ENCODE data around the gene SPDYA.

The SPDYA gene

GRCh38 chr2:28810384-28811285 lies at the start of gene SPDYA:
SPDYA (plus strand) TSS chr2:28810834; CDS start chr2:28816015, 5,181 bp downstream.
- TF ChIP-seq, protein P1, sequence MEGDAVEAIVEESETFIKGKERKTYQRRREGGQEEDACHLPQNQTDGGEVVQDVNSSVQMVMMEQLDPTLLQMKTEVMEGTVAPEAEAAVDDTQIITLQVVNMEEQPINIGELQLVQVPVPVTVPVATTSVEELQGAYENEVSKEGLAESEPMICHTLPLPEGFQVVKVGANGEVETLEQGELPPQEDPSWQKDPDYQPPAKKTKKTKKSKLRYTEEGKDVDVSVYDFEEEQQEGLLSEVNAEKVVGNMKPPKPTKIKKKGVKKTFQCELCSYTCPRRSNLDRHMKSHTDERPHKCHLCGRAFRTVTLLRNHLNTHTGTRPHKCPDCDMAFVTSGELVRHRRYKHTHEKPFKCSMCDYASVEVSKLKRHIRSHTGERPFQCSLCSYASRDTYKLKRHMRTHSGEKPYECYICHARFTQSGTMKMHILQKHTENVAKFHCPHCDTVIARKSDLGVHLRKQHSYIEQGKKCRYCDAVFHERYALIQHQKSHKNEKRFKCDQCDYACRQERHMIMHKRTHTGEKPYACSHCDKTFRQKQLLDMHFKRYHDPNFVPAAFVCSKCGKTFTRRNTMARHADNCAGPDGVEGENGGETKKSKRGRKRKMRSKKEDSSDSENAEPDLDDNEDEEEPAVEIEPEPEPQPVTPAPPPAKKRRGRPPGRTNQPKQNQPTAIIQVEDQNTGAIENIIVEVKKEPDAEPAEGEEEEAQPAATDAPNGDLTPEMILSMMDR (IDR thresholded peaks at IDR 0.05; ENCODE audit: low read depth, low read length) = no peak

GRCh38 chr2:28761420-28761819 lies 49.2 kb upstream of the SPDYA start:
- no peak for DNase-seq
- no peak overlapping the region for H3K27ac ChIP-seq
- no peak overlapping the region for H3K4me3 ChIP-seq (ENCODE audit: low read depth, low read length)
- H3K9me3 ChIP-seq (ENCODE audit: severe bottlenecking) = no peaks in the 10 kb centered on the region
- H3K36me3 ChIP-seq = peaks cover 29% of the 10 kb centered on the region
- no peaks in the 10 kb centered on the region for H3K27me3 ChIP-seq (ENCODE audit: insufficient read depth, low read depth, severe bottlenecking)
- TF ChIP-seq, protein P1 (IDR thresholded peaks at IDR 0.05; ENCODE audit: low read depth, low read length) = no peak

More at GRCh38 chr2:28810384-28811285, at the start of gene SPDYA:
- no peak within 1 kb of the TSS for H3K4me3 ChIP-seq (ENCODE audit: low read depth, low read length)
- H3K36me3 ChIP-seq = peaks cover 10% of the 10 kb centered on the region
- H3K27me3 ChIP-seq (ENCODE audit: insufficient read depth, low read depth, severe bottlenecking) = no peaks in the 10 kb centered on the region
- DNase-seq = no peak
- no peaks in the 10 kb centered on the region for H3K9me3 ChIP-seq (ENCODE audit: severe bottlenecking)
- no peak within 1 kb of the TSS for H3K27ac ChIP-seq

DNA sequence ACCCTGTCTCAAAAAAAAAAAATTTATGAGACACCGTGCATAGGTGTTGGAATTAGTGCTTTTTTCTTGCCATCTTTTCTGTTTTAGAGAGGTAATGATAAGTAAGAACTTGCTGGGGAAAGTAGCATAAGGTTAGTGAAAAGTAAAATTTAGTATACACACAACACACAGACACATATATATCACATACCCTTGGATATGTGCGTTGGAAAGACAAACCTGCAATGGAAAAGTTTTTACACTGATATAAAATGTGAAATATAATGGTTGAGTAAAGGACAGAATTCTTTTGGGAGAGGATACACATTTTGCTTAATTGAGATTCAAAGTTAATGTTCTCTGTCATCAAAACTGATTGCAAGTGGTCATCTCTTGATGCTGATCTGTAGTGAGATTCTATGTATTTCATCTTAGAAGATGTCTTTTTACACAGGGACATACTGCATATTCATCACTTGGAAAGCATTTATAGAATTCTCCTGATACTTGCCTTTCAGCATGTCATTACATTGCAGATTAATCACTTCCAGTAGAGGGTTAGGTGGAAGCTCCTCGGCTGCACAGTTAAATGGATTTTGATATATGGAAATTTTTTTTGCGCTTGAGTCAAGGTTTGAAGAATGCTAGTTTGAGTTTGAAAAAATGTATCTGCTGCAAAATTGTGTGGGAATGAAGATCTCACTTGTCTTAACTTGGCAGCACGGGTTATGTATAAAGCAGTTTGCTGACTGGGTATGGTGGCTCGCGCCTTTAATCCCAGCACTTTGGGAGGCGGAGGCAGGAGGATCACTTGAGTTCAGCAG lies 45.5 kb upstream of the SPDYA start:
- no peaks in the 10 kb centered on the region for H3K9me3 ChIP-seq (ENCODE audit: severe bottlenecking)
- H3K27ac ChIP-seq = no peak overlapping the region
- H3K4me3 ChIP-seq (ENCODE audit: low read depth, low read length) = no peak overlapping the region
- H3K27me3 ChIP-seq (ENCODE audit: insufficient read depth, low read depth, severe bottlenecking) = no peaks in the 10 kb centered on the region
- TF ChIP-seq, protein P1 (IDR thresholded peaks at IDR 0.05; ENCODE audit: low read depth, low read length) = no peak
- H3K36me3 ChIP-seq = peaks cover 24% of the 10 kb centered on the region
- no peak for DNase-seq

GRCh38 chr2:28766070-28766469 lies 44.6 kb upstream of the SPDYA start:
- DNase-seq = no peak
- TF ChIP-seq, protein P1 (IDR thresholded peaks at IDR 0.05; ENCODE audit: low read depth, low read length) = no peak
- Histone ChIP-seq H3K36me3 (peaks cover 16% of the 10 kb centered on the region), H3K9me3 (ENCODE audit: severe bottlenecking) (no peaks in the 10 kb centered on the region), H3K4me3 (ENCODE audit: low read depth, low read length) (no peak overlapping the region), H3K27ac (no peak overlapping the region), H3K27me3 (ENCODE audit: insufficient read depth, low read depth, severe bottlenecking) (no peaks in the 10 kb centered on the region)

GRCh38 chr2:28767337-28767736 lies 43.3 kb upstream of the SPDYA start:
- H3K36me3 ChIP-seq = peaks cover 9% of the 10 kb centered on the region
- TF ChIP-seq, protein P1 (IDR thresholded peaks at IDR 0.05; ENCODE audit: low read depth, low read length) = no peak

More at GRCh38 chr2:28767337-28767736, 43.3 kb upstream of the SPDYA start:
- no peak for DNase-seq
- H3K27me3 ChIP-seq (ENCODE audit: insufficient read depth, low read depth, severe bottlenecking) = no peaks in the 10 kb centered on the region
- H3K27ac ChIP-seq = no peak overlapping the region
- no peak overlapping the region for H3K4me3 ChIP-seq (ENCODE audit: low read depth, low read length)
- no peaks in the 10 kb centered on the region for H3K9me3 ChIP-seq (ENCODE audit: severe bottlenecking)

Data from WERI-Rb-1 (cell line).